Kidney epithelial cell (primary cell): ENCODE data around the gene RPRML. TPM values are rescaled to one million over a fixed set of nuclear protein-coding genes. Genes with fewer than 3 reads are reported as not detected.

Experiments used
- DNase-seq: peaks from one replicate; pipeline ENCODE4 v3.0.0-alpha.2; 2010; ENCODE audit warnings: low read depth
- H3K27me3 ChIP-seq: 2 replicates; pipeline ENCODE4 v1.6.0; 2011; ENCODE audit warnings: low read length; ENCODE audit not compliant: control insufficient read depth, insufficient read depth
- H3K36me3 ChIP-seq: 2 replicates; pipeline ENCODE4 v1.5.1; 2011; ENCODE audit warnings: low read length; ENCODE audit not compliant: control insufficient read depth, insufficient read depth
- H3K4me3 ChIP-seq: 2 replicates; pipeline ENCODE4 v1.5.1; 2011; ENCODE audit warnings: low read depth, mild to moderate bottlenecking, control low read depth, low read length
- CTCF ChIP-seq: IDR thresholded peaks from 2 replicates; pipeline ENCODE4 v1.5.1; 2011; ENCODE audit warnings: mild to moderate bottlenecking, moderate library complexity, low read length, control low read depth, inconsistent platforms; ENCODE audit not compliant: insufficient read depth, poor library complexity, severe bottlenecking
- total RNA-seq: library from RNA; depleted of rRNA; stranded (reverse); fragments of >200 nt; gene quantifications from 2 replicates; pipeline ENCODE4 v1.2.3, GENCODE V29; 2015

Gene RPRML
- total RNA-seq, 1 donor from 2014 or later, result not detected

GRCh38 chr17:46972346-46972745, 6.7 kb downstream of the RPRML start:
- no peak for TF ChIP-seq CTCF
- DNase-seq, result no peak
- peaks cover 28% of the 10 kb centered on the region for H3K27me3 ChIP-seq
- no peaks in the 10 kb centered on the region for H3K36me3 ChIP-seq
- H3K4me3 ChIP-seq, result no peak overlapping the region

- TF ChIP-seq CTCF, result no peak
- H3K27me3 ChIP-seq, result peaks cover 26% of the 10 kb centered on the region
- H3K36me3 ChIP-seq, result no peaks in the 10 kb centered on the region
These were observed 7.3 kb downstream of the RPRML start for GRCh38 chr17:46971647-46972300.

GRCh38 chr17:46968896-46969295, 10.2 kb downstream of the RPRML start:
- no peak for TF ChIP-seq CTCF
- peaks cover 15% of the 10 kb centered on the region for H3K27me3 ChIP-seq
- H3K36me3 ChIP-seq, result no peaks in the 10 kb centered on the region
- no peak overlapping the region for H3K4me3 ChIP-seq
- DNase-seq, result no peak

More at GRCh38 chr17:46971647-46972300, 7.3 kb downstream of the RPRML start:
- no peak for DNase-seq
- H3K4me3 ChIP-seq, result no peak overlapping the region

- peaks cover 14% of the 10 kb centered on the region for H3K27me3 ChIP-seq
- H3K36me3 ChIP-seq, result no peaks in the 10 kb centered on the region
- H3K4me3 ChIP-seq, result no peak overlapping the region
- DNase-seq, result no peak
- TF ChIP-seq CTCF, result no peak
These were observed 10.7 kb downstream of the RPRML start for GRCh38 chr17:46968224-46968834.

GRCh38 chr17:46964315-46965265, 14.5 kb downstream of the RPRML start:
- Histone ChIP-seq H3K36me3 (no peaks in the 10 kb centered on the region), H3K4me3 (no peak overlapping the region), H3K27me3 (peaks cover 13% of the 10 kb centered on the region)
- TF ChIP-seq CTCF, result no peak
- DNase-seq, result no peak
